Ureter (tissue), 1 donor: ENCODE measurements around the gene EPB41L1. TPM values are rescaled to one million over a fixed set of nuclear protein-coding genes. Genes with fewer than 3 reads are reported as not detected.
A peak's percentile ranks its signal among the peaks of the same experiment; 100 is the strongest.

ENCODE experiments used
- DNase-seq: peaks from one replicate; pipeline ENCODE4 v3.0.0-alpha.2; 2020; ENCODE audit warnings: low spot score
- total RNA-seq: library from RNA; stranded (reverse); gene quantifications from one replicate; pipeline ENCODE4 v1.2.4, GENCODE V29; 2023
- donor health status: DM: yes; HTN: yes; CAD: no.

The EPB41L1 gene
- total RNA-seq: 165 TPM

DNA sequence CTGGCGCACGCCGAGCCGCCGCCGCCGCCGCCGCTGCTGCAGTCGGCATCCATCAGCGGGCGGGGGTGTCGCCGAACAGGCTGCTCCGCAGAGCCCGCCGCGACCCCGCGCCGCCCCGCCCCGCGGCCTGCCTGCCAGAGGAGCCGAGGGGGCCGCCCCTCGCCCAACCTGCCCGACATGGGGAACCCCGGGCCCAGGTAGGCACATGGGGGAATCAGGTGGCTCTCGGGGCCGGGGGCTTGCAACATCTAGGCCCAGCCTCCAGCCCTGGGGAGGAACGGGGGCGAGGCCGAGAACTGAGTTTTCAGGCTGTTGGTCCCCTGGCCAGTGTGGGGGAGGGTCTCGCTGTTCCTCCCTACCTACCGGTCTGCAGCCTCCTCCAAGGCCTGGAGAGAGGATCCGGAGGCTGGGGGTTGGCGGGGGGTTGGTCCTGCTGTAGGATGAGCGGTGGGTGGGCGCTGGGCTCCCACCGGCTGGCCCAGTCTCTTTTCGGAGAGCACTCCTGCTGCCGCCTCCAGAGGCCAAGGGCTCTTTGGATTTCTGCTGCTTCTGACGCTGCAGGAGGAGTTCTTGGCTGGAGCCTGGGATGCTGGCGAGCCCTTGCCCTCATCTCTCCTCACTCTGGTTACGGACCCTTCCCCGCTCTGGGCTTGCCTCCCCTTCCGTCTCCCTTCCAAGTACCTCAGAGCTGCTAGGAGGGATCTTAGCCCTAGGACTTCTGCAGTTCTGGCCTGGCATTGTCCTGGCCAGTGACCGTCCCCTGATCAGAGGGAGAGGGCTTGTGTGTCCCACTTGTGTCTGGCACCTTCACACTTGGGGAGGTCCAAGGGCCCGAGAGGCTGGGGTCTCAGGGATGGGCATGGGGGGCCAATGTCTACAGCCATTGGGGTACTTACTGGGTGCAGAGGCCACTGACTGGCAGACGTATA is at the start of gene EPB41L1:
Gene EPB41L1 (plus strand): TSS at position 41 of the 929 bp plus-strand sequence. CDS start 19,038 bp downstream, outside the sequence.
- DNase-seq: no peak

DNA sequence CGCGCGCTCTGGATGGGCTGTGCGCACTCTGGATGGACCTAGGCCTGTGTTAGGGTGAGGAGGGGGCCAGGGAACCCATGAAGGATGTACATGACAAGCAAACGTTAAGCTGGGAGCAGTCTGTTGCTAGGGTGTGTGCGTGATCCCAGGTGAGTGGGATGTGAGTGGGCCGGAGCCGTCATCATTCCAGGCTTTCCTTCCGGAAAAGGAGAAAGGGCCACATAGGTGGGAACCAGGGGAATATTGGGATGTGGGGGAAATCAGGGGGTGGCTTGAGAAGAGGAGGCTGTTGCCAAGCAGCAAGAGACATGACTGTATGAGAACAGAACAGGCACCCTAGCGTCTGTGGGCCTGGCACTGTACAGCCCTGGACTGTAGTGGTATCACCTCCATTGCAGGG is 49.7 kb upstream of the EPB41L1 start:
- no peak for DNase-seq

DNA sequence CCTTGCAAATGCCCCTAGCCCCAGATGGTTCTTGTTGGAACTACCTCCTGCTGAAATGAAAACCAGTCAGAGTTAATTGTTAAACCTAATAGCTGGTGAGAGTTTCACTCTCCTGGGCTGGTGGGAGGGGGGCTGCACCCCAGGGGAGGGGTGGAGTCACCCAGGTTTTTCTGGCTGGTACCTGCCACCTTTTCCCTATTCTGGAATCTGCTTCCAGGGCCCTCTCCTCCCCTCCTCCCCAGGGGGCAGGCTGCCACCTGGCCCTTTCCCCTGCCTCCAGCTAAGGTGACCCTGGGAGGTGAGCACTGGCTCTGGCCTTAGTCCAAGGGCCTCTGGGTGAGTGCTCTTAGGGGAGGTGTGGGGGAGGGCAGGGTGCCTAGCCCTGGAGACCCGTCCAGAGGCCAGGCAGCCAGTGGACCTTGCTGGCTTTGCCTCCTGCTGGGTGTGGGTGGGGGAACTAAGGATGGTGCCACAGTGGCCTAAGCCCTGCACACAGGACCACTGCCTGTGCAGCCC is 48.8 kb upstream of the EPB41L1 start:
- no peak for DNase-seq

DNA sequence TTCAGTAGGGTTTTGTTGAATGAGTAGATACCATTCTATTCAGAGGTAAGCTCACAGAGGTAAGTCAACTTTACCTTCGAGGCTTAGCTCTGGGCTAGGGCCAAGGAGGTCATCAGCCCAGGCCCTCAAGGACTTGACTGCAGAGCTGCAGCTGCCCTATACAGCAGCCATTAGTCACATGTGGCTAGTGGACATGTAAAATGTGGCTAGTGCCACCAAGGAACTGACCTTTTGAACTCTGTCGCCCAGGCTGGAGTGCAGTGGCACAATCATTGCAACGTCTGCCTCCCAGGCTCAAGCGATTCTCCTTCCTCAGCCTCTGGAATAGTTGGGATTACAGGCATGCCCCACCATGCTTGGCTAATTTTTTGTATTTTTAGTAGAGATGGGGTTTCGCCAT is 47.9 kb upstream of the EPB41L1 start:
- DNase-seq: no peak

DNA sequence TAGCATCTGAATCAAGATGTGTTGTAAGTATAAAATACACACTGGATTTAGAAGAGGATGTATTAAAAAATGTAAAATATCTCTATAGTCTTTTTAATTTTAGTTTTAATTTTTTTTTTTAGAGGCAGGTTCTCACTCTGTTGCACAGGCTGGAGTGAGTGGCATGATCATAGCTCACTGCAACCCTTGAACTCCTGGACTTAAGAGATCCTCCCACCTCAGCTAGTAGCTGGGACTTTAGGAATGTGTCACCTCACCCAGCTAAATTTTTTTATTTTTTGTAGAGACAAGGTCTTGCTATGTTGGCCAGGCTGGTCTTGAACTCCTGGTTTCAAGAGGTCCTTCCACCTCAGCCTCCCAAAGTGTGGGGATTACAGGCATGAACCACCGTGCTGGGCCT is 46.7 kb upstream of the EPB41L1 start:
- DNase-seq: no peak

DNA sequence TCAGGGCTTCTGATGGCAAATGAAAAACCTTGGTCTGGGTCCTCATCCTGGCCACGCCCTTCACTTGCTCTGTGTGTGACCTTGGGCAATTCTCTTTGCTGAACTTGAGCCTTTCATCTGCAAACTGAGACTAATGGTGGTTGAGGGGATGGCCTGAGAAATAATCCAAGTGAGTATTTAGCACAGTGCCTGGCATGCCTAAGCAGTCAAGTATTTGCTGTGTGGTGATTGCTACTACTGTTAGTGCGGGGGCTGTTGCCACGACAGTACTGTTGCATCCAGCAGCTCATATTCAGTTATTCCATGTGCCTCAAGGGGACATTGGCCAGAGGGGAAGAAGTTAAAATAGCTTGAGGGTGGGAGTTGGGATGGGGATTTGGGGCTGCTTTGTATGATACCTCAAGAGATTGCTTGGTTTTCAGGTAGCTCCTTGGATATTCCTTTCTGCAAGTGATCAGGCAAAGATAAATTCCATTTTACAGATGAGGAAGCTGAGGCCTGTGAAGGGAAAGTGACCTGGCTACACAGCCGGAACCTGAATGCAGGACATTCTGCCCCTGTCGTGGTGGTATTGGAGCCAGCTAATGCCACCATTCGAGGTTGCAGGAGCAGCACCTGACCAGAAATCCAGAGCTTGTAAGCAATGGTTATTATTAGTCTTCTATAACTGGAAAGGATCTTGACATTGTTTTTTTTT is 45.1 kb upstream of the EPB41L1 start:
- no peak for DNase-seq

DNA sequence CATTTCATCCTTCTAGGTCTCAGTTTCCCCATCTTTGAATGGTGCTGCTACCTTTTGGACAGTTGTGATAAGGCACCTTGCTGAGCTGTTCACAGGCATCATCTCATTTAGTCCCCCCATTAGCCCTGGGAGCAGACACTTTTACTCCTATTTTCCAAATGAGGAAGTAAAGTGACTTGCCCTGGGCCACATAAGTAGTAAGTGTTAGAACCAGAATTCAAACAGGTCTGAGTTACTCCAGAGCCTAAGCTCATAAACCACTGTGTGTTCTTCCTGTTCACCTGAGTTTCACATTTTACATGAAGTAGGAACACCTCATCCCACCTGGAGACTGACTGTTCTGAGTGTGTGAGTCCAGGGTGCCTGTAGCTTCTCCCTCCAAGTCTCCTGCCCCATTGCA is 43.5 kb upstream of the EPB41L1 start:
- DNase-seq: no peak

DNA sequence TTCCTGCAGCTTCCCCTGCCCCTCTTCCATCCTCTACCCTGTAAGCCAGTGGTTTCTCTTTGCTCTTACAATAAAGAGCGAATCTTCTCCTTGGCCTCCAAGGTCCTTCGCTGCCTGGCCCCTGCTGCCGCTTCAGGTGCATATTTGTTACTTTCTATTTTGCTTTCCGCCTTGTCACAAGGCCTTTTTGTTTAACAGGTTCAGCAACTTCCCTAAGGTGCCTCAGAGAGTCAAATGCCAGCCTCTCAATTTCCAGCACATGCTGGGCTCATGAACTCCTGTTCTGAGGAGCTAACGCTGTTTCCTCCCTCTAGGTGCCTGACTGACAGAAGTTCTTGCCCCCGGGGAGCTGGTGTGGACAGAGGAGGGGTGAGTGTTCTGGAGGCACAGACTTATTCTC is 42.4 kb upstream of the EPB41L1 start:
- no peak for DNase-seq

DNA sequence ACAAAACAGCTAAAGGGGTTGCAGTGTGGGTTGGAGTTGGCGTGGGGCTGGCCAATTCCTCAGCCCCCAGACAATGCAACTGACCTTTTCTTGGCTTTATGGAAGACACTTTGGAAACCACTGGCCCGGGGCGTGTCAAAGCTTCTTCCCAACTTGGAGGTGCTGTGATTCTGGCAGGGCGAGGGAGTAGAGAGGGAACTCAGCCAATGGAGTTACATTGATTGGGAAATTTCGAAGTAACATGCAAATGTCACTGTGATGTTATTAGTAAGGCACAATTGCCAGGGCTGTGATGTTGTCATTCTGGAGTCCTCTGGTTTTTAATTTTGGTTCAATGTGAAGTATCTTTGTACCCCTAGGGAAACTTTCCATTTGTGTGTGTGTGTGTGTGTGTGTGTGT is 41.5 kb upstream of the EPB41L1 start:
- no peak for DNase-seq

DNA sequence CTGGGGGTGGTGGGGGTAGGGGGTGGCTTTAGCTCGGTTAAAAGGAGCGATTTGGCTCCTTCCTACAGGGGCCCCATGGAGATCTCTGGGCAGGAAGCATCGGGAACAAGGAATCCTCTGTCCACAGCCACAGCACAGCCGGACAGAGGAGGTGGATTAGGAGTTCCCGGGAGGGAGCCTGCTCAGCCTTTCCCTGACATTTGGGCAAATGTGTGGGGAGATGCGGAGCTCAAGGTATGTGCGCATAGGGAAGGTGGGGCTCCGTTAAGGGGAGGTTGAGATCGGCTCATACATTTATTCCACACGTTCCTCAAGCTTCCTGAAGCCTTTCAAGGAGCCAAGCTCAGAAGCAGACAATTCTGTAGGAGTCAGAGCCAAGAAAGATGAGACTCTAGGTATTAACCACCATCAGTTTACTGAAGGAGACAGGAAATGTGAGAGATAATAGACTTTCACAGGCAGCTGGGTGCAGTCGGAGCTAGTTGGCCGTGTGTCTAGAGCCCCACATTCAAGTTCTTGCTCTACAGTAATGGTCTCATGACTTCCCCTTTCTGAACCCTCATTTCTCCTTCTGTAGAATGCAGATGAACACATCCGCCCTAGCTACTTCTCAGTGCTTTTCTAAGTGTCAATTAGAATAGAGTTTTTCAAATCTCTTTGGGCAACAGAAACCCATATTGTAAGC is 40.8 kb upstream of the EPB41L1 start:
- DNase-seq: no peak

DNA sequence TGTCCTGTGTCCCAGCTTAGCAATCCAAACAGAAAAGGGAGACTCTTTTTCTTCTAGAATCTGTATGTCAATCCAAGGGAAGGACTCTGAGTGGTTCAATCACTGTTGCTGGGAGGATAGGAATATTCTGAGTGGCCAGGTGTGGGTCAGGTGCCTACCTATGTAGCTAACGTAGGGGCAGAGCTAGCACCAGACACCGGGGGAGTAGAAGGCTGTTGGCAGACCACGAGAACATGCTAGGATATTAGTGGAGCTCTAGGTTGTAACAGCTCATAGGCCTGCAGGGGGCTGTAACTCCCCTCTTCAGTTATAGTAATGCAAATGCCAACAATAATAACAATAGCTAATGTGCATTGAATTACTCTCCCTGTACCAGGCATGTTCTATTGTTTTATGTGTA is 39.8 kb upstream of the EPB41L1 start:
- DNase-seq: no peak

DNA sequence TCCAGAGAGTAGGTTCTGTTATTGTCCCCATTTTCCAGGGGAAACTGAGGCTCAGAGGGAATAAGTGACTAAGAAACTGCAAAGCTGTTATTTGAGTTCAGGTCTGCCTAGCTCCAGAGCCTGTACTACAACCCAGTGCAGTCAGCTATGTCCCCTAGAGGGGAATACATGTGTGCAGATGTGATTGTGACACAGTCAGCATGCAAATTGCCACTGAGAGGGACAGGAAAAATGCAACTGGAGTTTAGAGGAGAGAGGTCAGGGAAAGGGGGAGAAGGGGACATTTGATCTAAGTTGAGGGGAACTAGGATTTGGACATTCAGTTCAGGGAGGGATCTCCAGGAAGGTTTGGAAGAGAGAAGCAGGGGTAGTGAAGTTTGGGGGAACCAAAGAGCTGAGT is 38.6 kb upstream of the EPB41L1 start:
- DNase-seq: no peak

DNA sequence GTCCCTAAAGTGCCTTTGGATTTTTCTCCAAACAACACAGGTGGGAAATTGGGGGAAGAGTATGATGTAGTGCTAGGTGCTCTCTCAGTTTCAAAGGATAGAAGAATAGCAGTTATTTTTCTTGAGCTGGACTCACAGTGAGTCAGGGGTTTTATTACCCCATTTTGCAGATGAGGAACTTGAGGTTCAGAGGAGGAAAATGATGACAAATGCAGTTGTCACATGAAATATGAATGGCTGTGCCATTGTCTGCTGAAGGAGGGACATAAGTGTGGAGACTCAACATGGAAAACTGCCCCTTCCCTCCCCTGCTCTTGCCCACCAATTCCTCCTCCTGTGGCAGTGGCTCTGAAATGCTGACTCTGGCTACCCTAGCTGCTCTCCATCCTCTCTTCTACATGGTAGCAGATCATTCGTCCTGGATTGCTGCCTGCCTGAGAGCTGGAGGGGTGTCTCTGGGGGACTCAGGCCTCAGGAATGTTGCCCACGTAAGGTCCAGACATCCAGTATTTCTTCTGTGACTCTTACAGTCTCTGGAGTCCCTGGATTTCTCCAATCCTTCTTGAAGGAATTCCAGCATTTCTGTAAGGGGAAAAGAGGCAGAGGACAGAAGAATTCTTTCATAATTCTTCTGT is 37.6 kb upstream of the EPB41L1 start:
- DNase-seq: no peak

DNA sequence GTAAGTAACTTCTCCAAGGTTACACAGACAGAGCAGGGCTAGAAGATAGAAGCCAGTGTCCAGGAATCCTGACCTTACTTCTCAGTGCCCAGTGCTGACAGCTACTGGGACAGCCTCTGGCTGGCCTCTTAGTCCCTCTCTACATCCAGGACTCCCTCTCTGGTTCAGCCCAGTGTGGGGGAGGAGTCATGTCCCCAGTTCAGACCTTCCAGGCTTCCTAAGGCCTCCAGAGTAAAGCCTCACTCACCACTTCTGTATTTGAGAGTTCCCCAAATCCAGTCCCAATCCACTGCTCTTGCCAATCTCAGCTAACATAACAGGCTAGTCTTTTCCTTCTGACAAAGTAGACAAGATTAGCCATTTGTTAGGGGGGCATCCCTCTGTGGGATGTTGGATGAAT is 36.9 kb upstream of the EPB41L1 start:
- DNase-seq: no peak

DNA sequence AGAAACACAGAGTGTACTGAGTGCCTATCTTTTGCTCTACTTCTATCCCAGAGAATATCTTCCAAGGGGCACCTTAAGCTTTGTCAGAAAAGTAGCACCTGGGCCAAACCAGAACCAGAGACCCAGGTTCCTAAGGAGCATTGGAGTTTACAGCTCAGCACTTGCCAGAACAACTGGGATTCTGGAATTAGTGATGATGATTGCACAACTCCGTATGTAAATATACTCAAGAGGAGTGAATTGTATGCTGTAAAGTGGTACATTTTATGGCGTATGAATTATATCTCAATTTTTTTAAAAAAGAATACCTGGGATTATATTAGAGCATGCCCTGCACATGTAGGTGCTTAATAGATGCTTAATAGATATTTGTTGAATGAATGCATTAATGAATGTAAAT is 36.2 kb upstream of the EPB41L1 start:
- no peak for DNase-seq

DNA sequence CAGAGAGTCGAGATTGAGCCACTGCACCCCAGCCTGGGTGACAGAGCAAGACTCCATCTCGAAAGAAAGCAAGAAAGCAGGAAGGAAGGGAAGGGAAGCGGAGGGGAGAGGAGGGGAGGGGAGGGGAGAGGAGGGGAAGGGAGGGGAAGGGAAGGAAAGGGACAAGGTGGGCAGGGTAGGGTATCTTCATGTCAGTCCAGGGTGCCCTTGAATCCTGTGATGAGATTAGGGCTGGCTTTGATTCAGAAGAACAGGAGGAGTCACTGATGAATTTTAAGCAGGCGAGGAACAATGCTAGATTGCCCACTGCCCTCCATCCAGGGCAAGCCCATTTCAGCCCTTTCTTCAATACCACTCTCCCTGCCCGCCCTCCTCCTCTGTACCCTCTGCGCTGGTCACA is 35.0 kb upstream of the EPB41L1 start:
- DNase-seq: no peak

DNA sequence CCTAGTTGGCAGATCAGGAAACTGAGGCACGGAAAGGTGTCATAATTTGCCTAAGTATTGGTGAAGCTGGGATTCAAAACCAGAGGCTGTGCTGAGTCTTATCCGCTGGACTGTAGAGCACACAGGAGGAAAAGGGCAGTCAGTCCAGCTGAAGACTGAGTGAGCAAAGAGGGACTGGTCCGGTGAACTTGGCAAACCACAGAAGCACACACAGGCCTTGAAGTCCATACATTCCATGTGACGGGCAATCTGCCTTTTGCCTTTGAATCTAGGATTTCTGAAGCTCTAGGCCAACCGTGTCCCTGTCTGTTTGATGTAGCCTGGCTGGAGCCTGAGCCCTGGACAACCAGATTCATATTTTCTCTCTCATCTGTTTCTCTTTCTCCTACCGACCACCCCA is 34.3 kb upstream of the EPB41L1 start:
- DNase-seq: no peak

DNA sequence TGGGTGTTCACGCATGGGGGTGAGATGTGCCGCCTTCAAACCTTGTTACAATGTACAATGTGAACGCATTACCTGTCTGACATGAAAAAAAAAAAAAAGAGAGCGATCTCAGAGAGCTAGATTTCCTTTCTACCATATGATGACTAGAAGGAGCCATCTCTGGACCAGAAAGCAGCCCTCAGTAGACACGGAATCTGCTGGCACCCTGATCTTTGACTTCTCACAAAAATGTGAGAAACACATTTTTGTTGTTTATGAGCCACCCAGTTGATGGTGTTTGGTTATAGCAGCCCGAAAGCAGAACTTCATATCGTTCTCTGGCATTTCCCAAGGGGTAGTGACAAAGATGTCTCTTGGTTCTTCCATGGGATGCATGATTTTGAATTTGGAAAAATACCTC is 33.5 kb upstream of the EPB41L1 start:
- DNase-seq: no peak

DNA sequence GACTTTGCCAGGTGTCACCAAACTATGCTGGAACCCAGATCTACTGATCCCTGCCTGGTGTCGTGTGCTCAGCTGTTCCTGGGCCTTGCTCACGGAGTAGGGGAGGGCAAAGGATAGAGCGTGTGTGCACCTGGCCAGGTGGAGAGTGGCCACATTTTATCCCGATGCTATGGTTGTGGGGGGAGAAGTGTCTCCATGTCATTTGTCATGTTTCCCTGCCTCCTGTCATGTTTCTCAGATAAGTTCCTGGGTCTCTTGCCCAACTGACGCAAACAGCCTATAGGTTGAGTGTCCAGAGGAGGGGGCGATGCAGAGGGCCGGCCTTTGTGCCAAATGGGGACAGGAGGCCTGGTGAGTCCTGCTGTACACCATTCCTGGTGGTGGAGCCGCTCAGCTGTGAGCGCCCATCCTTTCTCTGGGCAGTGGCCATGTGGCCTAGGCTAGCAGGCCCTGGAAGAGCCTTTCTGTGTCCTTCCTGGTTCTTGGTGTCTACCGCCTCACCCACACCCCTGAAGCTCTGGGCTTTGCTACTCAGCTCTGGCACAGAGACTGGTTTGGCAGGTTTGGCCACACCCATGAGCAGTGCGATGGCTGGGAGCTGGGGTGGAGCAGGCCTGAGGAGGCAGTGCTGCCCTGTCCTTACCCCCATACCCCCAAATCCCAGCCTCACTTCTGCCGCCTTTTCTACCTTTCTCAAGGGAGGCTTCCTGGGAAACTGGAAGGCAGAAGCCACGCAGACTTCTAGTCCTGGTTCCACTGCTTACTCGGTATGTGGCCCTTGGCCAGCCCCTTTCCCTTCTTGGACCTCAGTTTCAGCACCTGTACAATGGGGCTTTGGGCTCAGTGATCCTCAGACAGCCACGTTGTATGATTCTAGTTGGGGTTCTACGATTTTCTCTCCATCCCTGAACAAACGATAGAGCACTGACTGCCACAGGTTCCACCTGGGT is 32.3 kb upstream of the EPB41L1 start:
- DNase-seq: peak; percentile 90

DNA sequence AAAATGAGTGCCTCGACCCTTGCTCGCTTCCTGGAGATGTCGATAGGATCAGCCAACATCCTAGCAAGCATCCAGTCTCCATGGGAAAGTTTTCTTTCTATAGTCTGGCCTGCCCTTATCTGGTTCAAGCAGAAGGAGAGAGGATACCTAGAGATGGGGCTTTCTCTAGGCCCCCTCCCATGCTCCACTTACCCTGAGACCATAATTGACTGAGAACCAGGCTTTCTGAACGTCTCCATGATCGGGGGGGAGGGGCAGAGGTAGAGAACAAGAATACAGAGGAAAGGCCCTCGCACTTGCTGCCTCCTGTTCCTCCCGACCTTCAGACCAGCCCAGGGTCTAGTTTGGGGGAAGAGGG is 31.6 kb upstream of the EPB41L1 start:
- no peak for DNase-seq

DNA sequence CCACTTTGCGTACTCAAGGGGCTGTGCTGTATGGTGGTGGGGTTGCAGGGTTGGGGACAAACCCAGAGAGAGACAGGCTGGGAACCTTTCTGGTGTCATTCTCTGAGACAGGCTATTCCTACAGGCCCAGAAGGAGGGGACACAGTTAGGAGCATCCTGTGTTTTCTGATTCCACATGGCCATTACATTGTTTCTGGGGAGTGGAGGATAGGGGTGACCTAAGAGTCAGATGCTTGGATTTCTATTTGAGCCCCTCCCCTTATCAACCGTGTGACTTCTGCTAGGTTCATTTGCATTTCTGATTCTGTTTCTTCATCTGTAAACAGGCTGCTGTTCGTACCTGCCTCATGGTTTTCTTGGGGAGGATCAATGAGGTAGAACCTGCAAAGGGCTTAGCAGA is 29.4 kb upstream of the EPB41L1 start:
- no peak for DNase-seq
